ENCODE data around the gene AASDH.

AASDH gene

GRCh38 chr4:56316011-56316650 lies 71.2 kb downstream of the AASDH start:
- DNase-seq (ENCODE audit: low read depth), result no peak

DNA sequence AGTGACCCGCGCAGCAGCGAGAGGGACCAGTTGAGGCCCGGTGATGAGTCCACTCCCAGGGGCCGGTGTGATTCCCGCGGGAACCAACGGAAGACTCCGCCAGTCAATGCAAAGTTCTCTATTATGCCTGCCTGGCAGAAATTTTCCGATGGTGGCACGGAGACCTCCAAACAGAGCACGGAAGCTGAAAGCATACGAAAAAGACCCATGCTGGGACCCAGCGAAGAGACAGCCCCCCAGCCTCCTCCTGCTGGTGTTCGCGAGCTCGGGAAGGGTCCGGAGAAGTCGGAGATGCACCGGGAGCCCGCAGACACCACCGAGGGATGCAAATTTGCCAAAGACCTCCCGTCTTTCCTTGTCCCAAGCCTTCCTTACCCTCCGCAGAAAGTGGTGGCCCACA lies 71.7 kb downstream of the AASDH start:
- no peak for DNase-seq (ENCODE audit: low read depth)

DNA sequence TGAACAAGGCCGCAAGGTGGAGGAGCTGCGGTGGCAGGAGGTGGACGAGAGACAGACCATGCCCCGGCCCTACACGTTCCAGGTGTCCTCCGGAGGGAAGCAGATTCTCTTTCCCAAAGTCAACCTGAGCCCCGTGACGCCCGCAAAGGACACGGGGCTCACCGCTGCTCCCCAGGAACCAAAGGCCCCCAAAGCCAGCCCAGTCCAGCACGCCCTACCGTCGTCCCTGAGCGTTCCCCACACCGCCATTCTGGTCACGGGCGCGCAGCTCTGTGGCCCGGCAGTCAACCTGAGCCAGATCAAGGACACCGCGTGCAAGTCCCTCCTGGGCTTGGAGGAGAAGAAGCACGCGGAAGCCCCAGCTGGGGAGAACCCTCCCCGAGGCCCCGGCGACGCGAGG lies 72.2 kb downstream of the AASDH start:
- DNase-seq (ENCODE audit: low read depth), result no peak

GRCh38 chr4:56314207-56314915 lies 72.9 kb downstream of the AASDH start:
- DNase-seq (ENCODE audit: low read depth), result no peak

DNA sequence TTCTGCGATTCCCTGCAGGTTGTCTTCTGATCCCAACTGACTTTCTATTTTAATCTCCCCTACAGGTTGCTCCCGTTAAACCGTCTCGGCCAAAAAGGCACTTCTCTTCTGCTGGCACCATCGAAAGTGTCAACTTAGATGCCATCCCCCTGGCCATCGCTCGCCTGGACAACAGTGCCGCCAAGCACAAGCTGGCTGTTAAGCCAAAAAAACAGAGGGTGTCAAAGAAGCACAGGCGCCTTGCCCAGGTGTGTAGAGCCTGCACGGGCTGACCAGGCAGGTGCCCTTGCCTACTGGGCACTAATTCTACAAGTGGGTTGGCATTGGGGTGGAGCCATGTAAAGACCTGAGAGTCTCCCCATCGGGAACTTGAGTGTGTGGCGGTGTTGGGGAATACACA lies 74.2 kb downstream of the AASDH start:
- DNase-seq (ENCODE audit: low read depth), result no peak

DNA sequence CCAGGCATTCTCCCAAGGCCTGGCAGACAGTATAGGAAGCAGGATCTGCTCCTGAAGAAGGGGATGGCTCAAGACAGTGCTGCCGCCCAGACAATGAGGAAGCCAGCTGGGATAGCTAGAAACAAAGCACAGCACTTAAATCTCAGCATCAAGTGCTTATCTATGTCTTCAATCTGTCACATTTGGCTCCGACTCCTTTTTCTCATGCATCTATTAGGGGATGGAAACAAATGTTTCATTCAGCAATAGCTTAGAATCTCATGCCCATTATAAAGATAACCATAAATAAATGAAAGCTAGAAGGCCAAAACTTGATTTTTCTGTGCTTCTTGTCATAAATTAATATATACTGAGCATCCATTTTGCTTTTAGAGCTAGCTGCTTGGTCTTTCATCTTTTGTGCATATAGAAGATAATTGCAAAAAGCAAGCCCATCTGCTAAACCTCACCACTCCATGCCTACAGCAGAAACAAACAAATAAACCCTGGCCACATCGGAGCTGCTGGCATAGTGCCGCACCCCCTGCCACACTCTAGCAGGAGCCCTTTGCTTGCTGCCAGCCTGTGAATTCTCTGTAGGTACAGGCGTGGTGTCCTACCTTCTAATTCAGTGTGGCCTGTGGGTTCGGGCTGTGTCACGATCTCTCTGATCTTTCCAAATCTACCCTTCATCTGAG lies 75.9 kb downstream of the AASDH start:
- no peak for DNase-seq (ENCODE audit: low read depth)

DNA sequence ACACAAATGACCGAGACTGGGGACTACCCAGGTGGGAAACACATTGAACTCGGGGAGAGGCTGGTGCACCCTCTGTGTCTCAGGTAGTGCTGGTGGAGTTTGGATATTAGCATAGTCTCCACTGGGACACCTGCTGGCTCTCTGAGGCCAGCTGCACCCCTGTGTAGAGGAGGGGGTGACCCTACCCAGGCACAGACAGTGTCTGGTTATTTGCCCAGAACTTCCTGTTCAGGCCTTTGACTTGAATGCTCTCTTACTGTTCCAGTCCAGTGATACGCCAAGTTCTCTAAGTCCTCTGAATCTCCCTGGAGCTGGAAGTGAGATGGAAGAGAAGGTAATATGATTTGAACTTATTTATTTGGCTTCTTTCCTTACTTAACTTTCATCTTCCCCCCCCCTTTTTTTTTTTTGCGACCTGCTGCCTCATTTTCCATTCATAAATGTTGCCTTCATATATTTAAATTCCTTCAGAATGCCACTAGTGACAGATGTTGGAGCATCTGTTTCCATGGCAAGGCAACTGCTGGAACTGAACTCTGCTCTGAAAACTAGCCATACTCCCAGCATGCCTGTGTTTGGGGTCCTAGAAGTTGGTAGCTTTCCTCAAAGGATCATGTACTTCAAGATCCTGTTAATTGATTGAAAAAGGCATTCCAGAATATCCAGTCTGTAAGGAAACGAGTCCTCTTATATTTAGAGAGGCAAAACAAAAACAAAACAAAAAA lies 76.7 kb downstream of the AASDH start:
- no peak for DNase-seq (ENCODE audit: low read depth)

DNA sequence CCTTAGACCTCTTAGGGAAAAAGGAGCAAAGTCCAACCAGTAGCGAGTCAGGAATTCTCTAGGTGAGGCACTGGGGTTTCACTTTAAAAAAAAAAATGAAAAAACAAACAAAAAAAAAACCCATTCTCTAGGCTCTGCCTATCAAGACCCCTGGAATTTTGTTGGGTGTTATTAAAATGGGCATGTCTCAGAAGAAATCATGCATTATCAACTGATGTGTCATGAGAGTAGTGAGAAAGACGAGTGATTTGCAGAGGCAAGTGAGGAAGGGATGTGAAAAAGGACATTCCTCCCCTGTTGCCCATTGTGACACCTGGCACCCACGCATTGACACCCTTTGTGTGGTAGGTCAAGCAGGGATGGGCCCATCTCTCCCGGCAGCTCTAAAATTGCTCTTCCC lies 78.9 kb downstream of the AASDH start:
- DNase-seq (ENCODE audit: low read depth), result no peak

DNA sequence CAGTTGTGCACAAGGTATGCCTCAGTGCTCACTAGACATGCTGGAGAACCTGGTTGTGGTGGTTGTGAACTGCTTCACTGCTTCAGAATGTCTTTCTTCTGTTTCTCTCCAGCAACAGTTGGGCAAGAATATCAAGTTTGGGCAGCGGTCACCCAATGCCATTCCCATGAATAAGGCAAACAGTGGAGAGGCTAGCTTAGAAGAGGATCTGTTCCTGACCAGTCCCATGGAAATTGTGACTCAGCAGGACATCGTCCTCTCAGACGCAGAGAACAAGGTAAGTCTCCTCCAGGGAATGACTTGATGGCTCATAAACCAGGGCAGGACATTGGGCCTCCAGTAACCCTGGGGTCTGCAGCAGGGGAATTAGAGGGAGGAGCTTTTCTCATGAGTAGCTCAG lies 79.9 kb downstream of the AASDH start:
- no peak for DNase-seq (ENCODE audit: low read depth)

DNA sequence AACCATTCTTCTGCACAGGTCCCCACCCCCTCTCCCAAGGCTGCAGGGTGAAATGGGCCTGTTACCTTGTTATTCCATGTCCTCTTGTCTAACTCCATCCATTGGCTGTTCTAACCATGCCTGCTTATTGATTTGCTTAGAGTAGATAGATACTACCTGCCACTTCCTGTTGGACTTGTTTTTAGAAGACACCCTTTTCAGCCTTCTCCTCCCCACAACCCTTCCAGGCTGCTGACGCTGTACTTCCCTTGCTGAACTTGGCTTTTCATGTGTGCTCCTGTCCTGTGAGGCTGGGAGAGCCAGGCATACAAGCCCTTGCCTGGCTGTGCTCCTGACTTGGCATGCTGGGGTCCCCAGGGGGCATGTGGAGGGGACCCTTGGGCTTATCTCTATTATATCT lies 81.9 kb downstream of the AASDH start:
- DNase-seq (ENCODE audit: low read depth), result no peak

DNA sequence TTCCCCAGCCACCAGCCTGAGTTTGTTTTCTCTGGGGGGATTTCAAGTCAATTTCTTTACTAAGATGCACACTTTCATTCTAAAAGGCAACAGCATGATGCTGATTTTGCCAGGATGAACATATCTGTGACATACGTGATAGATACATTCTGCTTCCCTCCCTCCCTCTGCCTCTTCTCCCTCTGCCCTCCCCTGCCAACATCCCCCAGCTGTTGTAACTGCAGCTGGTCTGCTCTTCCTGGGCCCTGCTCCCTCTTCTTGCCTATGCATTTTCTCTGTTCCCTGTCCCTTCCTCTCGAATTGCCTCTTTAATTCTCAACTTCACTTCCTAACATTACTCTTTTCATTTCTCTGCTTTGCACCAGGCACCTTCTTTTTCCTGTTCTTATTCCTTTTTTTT lies 83.4 kb downstream of the AASDH start:
- no peak for DNase-seq (ENCODE audit: low read depth)

GRCh38 chr4:56302760-56303159 lies 84.5 kb downstream of the AASDH start:
- no peak for DNase-seq (ENCODE audit: low read depth)

DNA sequence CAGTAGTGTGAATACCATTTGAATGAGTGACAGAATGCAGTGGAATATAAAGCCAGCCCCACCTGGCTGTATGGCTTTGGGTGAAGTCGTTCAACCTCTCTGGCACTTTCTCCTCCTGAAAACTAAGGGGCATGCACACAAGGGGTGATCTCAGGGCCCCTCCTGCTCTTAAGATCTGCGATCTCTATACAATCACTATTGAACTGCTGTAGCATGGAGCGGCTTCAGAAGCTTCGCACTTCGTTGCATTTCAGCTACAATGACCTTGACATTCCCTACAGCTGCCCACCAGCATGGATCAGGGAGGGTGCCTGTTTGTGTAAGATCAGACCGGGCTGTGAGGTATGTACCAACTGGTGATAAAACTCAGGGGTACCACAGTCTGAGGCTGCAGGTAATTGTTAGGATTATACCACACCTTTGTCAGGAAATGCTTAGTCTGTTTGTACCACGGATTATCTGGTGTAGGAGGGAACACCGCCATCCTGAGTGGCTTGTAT lies 85.2 kb downstream of the AASDH start:
- no peak for DNase-seq (ENCODE audit: low read depth)

- peak; percentile 24 for DNase-seq (ENCODE audit: low read depth)
Observed at GRCh38 chr4:56301181-56301996, 85.9 kb downstream of the AASDH start.

GRCh38 chr4:56298236-56298635 lies 89.1 kb downstream of the AASDH start:
- no peak for DNase-seq (ENCODE audit: low read depth)

DNA sequence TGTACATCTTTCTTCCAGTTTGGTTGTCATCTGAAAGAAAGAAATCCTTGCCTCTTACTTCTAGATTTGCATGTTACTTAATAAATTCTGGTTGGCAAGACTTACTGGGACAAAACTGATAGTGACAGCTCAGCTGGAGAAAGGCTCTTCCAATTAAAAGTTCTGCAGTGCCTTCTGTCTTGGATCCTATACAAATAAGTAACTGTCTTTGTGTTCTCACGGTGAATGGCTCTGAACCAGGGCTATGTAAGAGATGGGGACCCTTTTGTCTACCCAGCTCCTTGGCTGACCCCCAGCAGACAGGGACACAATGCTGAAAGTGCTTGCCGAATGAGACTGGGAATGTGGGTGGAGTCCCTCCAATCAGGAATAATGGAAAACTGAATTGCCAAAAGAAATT lies 89.5 kb downstream of the AASDH start:
- DNase-seq (ENCODE audit: low read depth), result no peak

- DNase-seq (ENCODE audit: low read depth), result no peak
Observed at GRCh38 chr4:56296526-56296925, 90.8 kb downstream of the AASDH start.

DNA sequence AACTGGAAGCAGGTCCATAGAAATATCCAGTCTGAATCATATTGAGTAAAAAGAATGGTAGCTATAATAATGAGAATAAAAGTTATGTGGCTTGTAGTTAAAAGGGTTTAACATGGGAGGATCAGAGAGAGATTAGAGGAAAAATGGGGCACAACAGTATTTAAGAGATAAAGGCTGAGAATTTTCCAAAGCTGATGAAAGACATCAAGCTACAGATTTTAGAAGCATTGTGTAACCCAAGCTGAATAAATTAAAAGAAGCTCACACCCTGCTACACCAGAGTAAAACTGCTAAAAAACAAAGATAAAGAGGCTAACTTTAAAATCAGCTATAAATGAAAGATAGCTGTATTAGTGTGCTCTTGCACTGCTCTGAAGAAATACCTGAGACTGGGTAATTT lies 94.2 kb downstream of the AASDH start:
- no peak for DNase-seq (ENCODE audit: low read depth)

DNA sequence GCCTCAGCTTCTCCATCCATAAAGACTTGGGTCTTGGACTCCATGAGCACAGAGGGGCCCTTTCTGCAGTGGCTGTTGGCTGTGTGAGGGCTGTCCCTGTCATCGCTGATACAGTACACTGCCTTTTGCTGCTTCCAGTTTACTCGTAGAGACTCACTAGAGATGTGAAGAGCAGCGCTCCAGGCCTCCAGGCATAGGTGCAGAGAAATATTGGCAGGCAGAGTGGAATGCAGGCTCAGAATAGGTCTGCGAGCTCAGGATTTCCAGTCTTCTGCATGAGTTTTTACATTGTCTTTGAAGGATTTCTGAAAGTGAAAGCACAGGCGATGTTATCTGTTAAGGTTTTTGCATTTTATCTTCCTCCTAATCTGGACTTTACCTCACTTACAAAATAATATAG lies 97.4 kb downstream of the AASDH start:
- DNase-seq (ENCODE audit: low read depth), result no peak

DNA sequence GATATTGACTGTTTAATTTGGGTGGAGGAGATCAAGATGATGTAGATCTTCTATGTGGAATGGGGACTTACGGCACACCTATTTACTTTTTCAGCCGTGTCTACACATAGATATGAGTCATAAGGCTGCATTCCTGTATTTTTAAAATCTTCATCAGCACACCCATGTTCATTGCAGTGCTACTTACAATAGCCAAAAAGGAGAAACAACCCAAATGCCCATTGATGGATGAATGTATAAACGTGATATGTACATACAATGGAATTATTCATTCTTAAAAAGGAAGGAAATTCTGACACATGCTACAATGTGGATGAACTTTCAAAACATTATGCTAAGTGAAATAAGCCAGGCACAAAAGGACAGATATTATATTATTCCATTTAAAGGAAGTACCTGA lies 98.6 kb downstream of the AASDH start:
- no peak for DNase-seq (ENCODE audit: low read depth)

All from activated T-helper 9 cell treated with anti-CD3 and anti-CD28 coated beads, Interleukin-2, amount 50 U/mL, for 16 hours (primary cell).